ENCODE data around the gene TTBK1. TPM values are rescaled to one million over a fixed set of nuclear protein-coding genes. Genes with fewer than 3 reads are reported as not detected.

TTBK1 gene
- total RNA-seq, 2 donors from 2014 or later: 0.26 to 0.33 TPM

DNA sequence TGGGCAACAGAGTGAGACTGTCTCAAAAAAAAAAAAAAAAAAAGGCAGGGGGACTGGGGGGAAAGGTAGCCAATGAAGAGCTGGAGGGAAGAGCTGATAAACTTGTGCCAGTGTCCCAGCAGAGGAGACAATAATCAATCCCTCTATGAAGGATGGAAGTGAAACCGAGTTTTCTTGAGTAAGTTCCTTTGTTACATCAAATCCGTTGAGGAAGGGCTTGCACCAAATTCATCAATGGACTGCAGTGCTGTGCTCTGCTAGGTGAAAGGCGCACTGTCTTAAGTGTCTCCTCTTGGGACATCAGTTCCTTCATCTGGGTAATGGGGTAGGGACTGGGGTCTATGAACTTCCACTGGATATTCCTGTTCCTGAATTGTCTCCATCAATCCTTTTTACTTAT, 68.4 kb downstream of the TTBK1 start:
- Histone ChIP-seq H3K4me1 (peaks cover 14% of the 10 kb centered on the region), H3K27me3 (no peaks in the 10 kb centered on the region), H3K4me3 (no peak overlapping the region), H3K9me3 (no peaks in the 10 kb centered on the region), H3K36me3 (replicated peaks in 1 of 2; ENCODE audit: insufficient read depth in 1 of 2, low read depth in 2 of 2) (no peaks in the 10 kb centered on the region), H3K27ac (no peak overlapping the region)
- 65 to 68% methylated on average over 3 of the region's 3 CpGs for WGBS, 2 donors
- TF ChIP-seq, protein P1, sequence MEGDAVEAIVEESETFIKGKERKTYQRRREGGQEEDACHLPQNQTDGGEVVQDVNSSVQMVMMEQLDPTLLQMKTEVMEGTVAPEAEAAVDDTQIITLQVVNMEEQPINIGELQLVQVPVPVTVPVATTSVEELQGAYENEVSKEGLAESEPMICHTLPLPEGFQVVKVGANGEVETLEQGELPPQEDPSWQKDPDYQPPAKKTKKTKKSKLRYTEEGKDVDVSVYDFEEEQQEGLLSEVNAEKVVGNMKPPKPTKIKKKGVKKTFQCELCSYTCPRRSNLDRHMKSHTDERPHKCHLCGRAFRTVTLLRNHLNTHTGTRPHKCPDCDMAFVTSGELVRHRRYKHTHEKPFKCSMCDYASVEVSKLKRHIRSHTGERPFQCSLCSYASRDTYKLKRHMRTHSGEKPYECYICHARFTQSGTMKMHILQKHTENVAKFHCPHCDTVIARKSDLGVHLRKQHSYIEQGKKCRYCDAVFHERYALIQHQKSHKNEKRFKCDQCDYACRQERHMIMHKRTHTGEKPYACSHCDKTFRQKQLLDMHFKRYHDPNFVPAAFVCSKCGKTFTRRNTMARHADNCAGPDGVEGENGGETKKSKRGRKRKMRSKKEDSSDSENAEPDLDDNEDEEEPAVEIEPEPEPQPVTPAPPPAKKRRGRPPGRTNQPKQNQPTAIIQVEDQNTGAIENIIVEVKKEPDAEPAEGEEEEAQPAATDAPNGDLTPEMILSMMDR (IDR thresholded peaks at IDR 0.05): no peak
- no peak for TF ChIP-seq POLR2A (IDR thresholded peaks at IDR 0.05)
- intact Hi-C loops (cut with DNase I): no loop called here
- ATAC-seq: no peak
- DNase-seq: no peak

- H3K27me3 ChIP-seq: no peaks in the 10 kb centered on the region
- DNase-seq (no peak), ATAC-seq (no peak)
- H3K36me3 ChIP-seq (replicated peaks in 1 of 2; ENCODE audit: insufficient read depth in 1 of 2, low read depth in 2 of 2): no peaks in the 10 kb centered on the region
- WGBS, 2 donors: 93 to 100% methylated on average over 1 of the region's 1 CpG
- TF ChIP-seq, protein P1 (IDR thresholded peaks at IDR 0.05): no peak
- no peak for TF ChIP-seq POLR2A (IDR thresholded peaks at IDR 0.05)
- H3K4me1 ChIP-seq: peaks cover 5% of the 10 kb centered on the region
- H3K9me3 ChIP-seq: no peaks in the 10 kb centered on the region
- H3K27ac ChIP-seq: no peak overlapping the region
- H3K4me3 ChIP-seq: no peak overlapping the region
- intact Hi-C loops (cut with DNase I): no loop called here
Observed at GRCh38 chr6:43313813-43314212, 70.5 kb downstream of the TTBK1 start.

DNA sequence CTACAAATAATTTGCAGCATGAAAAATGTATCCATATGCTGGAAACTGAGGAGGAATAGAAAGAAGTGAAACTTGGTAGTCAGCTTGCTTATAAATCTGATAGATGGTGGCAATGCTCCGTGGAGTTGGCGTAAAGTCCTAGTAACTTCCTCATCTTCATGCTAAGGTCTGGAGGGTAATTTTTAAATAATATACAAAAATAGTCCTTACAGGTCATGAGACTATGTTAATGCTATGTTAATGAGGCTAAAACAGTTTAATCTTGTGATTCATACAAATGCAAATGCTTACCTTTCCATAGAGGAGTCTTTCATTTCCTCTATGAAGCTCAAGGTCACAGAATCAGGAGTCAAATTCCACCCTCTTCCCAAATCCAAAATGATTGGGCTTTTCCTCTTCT, 74.7 kb downstream of the TTBK1 start:
- 76 to 91% methylated on average over 2 of the region's 2 CpGs for WGBS, 2 donors
- H3K4me3 ChIP-seq: no peak overlapping the region
- no peaks in the 10 kb centered on the region for H3K36me3 ChIP-seq (replicated peaks in 1 of 2; ENCODE audit: insufficient read depth in 1 of 2, low read depth in 2 of 2)
- TF ChIP-seq, protein P1 (IDR thresholded peaks at IDR 0.05): no peak
- no peaks in the 10 kb centered on the region for H3K4me1 ChIP-seq
- no peaks in the 10 kb centered on the region for H3K27me3 ChIP-seq
- DNase-seq (no peak), ATAC-seq (no peak)
- no peaks in the 10 kb centered on the region for H3K9me3 ChIP-seq
- H3K27ac ChIP-seq: no peak overlapping the region
- intact Hi-C loops (cut with DNase I): no loop called here

GRCh38 chr6:43325876-43326275, 82.6 kb downstream of the TTBK1 start:
- Histone ChIP-seq H3K9me3 (no peaks in the 10 kb centered on the region), H3K27me3 (no peaks in the 10 kb centered on the region), H3K36me3 (replicated peaks in 1 of 2; ENCODE audit: insufficient read depth in 1 of 2, low read depth in 2 of 2) (no peaks in the 10 kb centered on the region), H3K4me3 (no peak overlapping the region), H3K4me1 (peaks cover 7% of the 10 kb centered on the region), H3K27ac (no peak overlapping the region)
- intact Hi-C loops (cut with DNase I): no loop called here
- DNase-seq (no peak), ATAC-seq (no peak)
- WGBS, 2 donors: 38 to 42% methylated on average over 1 of the region's 1 CpG
- TF ChIP-seq, protein P1 (IDR thresholded peaks at IDR 0.05): no peak
- no peak for TF ChIP-seq POLR2A (IDR thresholded peaks at IDR 0.05)

DNA sequence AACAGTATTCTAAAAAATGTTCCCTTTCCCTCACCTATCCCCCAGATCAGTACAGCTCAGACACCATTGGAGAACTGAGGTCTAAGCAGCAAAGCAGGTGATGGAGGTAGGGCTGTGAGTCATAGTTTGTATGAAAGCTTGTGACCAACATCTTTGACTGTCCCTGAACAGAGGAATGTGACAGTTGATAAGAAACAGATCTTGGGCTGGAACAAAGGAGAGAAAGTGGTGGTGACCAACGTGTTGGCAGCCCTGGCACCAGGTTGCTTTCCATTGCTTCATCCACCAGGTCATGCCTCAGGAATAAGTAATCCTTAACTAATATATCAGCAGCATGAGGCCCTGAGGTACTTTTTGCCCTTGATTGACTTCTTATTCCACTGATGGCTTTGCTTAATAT, 85.2 kb downstream of the TTBK1 start:
- H3K27ac ChIP-seq: peak overlapping the region in 2 of 4 donors; percentile 58 to 70
- DNase-seq: peak in 3 of 4 donors; percentile 16 to 65 (median 34)
- intact Hi-C loops (cut with DNase I): no loop called here

More for the DNA sequence above, 85.2 kb downstream of the TTBK1 start:
- Histone ChIP-seq H3K4me3 (no peak overlapping the region), H3K4me1 (peaks cover 7% of the 10 kb centered on the region), H3K36me3 (replicated peaks in 1 of 2; ENCODE audit: insufficient read depth in 1 of 2, low read depth in 2 of 2) (no peaks in the 10 kb centered on the region), H3K9me3 (no peaks in the 10 kb centered on the region), H3K27me3 (no peaks in the 10 kb centered on the region)
- WGBS, 2 donors: 13 to 41% methylated on average over 1 of the region's 1 CpG
- peak; percentile 78 for ATAC-seq
- TF ChIP-seq POLR2A (IDR thresholded peaks at IDR 0.05): no peak
- TF ChIP-seq, protein P1 (IDR thresholded peaks at IDR 0.05): no peak

Measured in body of pancreas (tissue), 4 donors.